H1 (cell line): ENCODE data around the gene FAM81B. TPM values are rescaled to one million over a fixed set of nuclear protein-coding genes. Genes with fewer than 3 reads are reported as not detected.

ENCODE experiments used
- CTCF ChIA-PET: fragments of 300-600 bp; sonication (Branson Sonifier 250); formaldehyde crosslinking; loops from one replicate; lab custom pipeline; 2021; ENCODE audit not compliant: partially characterized antibody; lab: Charles Lee
- POLR2A ChIA-PET: fragments of 300-600 bp; sonication (Branson Sonifier 250); formaldehyde crosslinking; loops from one replicate; lab custom pipeline; 2021; ENCODE audit warnings: inconsistent platforms; ENCODE audit not compliant: partially characterized antibody; lab: Charles Lee
- DNase-seq, 2 experiments: peaks; one replicate each; pipeline versions ENCODE4 v3.0.0 to v3.0.0-alpha.2; 2010 to 2022; ENCODE audit warnings: low spot score in 2 of 2, low read depth in 1 of 2, mixed read lengths in 1 of 2
- FAIRE-seq: peaks from 2 replicates; lab custom pipeline; 2011; peaks lifted over from hg19 to GRCh38; lab: Jason Lieb, UNC
- H2AFZ ChIP-seq: 2 replicates; pipeline ENCODE4 v1.8.1; 2012; ENCODE audit warnings: low read length, inconsistent platforms
- H2AK5ac ChIP-seq: 2 replicates; pipeline ENCODE4 v1.6.1; 2013; ENCODE audit warnings: low read depth, low read length
- H2BK120ac ChIP-seq: replicated peaks from 2 replicates; pipeline ENCODE3; 2013; ENCODE audit warnings: low read depth, low read length, inconsistent platforms
- H2BK12ac ChIP-seq: 2 replicates; pipeline ENCODE4 v1.6.1; 2013; ENCODE audit warnings: low read depth, low read length
- H2BK15ac ChIP-seq: 2 replicates; pipeline ENCODE4 v1.6.1; 2013; ENCODE audit warnings: low read length
- H2BK20ac ChIP-seq: 2 replicates; pipeline ENCODE4 v1.6.1; 2013; ENCODE audit warnings: low read length
- H2BK5ac ChIP-seq: 2 replicates; pipeline ENCODE4 v1.6.1; 2013; ENCODE audit warnings: low read depth, low read length
- H3K14ac ChIP-seq: 2 replicates; pipeline ENCODE4 v1.6.1; 2013; ENCODE audit warnings: inconsistent platforms; ENCODE audit not compliant: insufficient read length
- H3K18ac ChIP-seq: 2 replicates; pipeline ENCODE4 v1.6.1; 2013; ENCODE audit warnings: low read length; ENCODE audit errors: extremely low read depth
- H3K23ac ChIP-seq: 2 replicates; pipeline ENCODE4 v1.6.1; 2013; ENCODE audit warnings: inconsistent platforms; ENCODE audit not compliant: insufficient read length
- H3K23me2 ChIP-seq: 2 replicates; pipeline ENCODE4 v1.6.1; 2013; ENCODE audit warnings: low read depth, low read length
- H3K27ac ChIP-seq: 2 replicates; pipeline ENCODE4 v1.6.1; 2011; ENCODE audit warnings: low read depth, low read length, inconsistent platforms
- H3K27me3 ChIP-seq, 4 experiments: replicated peaks in 1 of 4; 1 replicate in 1 of 4; 2 replicates in 3 of 4; pipeline versions ENCODE4 v1.6.1 to v1.8.1; 2011 to 2013; ENCODE audit warnings: low read length in 3 of 4, mild to moderate bottlenecking in 3 of 4, inconsistent platforms in 2 of 4, mixed read lengths in 2 of 4, moderate library complexity in 1 of 4; ENCODE audit not compliant: control insufficient read depth in 3 of 4, insufficient read depth in 3 of 4; ENCODE audit errors: extremely low read depth in 1 of 4
- H3K36me3 ChIP-seq, 4 experiments: 2 replicates each; pipeline versions ENCODE4 v1.6.1 to v1.8.1; 2011 to 2013; ENCODE audit warnings: mild to moderate bottlenecking in 4 of 4, low read length in 3 of 4, moderate library complexity in 2 of 4, control low read depth in 1 of 4, inconsistent platforms in 1 of 4; ENCODE audit not compliant: insufficient read depth in 4 of 4, control insufficient read depth in 2 of 4
- H3K4ac ChIP-seq: replicated peaks from 2 replicates; pipeline ENCODE3; 2013; ENCODE audit warnings: low read length, low read depth, mixed read lengths, inconsistent platforms; ENCODE audit not compliant: insufficient read length
- H3K4me1 ChIP-seq, 4 experiments: replicated peaks in 1 of 4; 1 replicate in 1 of 4; 2 replicates in 3 of 4; pipeline versions ENCODE4 v1.6.1 to v1.8.1; 2011 to 2013; ENCODE audit warnings: low read length in 3 of 4, inconsistent platforms in 2 of 4, mixed read lengths in 1 of 4; ENCODE audit not compliant: insufficient read depth in 4 of 4, control insufficient read depth in 3 of 4
- H3K4me2 ChIP-seq, 2 experiments: 2 replicates each; pipeline versions ENCODE4 v1.6.1 to v1.8.1; 2011 to 2013; ENCODE audit warnings: low read depth in 2 of 2, low read length in 2 of 2, control low read depth in 1 of 2, inconsistent platforms in 1 of 2, mild to moderate bottlenecking in 1 of 2; ENCODE audit not compliant: insufficient read depth in 1 of 2
- H3K4me3 ChIP-seq, 4 experiments: fragments of 200-600, 300-600 bp in 1 of 4; sonication (generic), shearing (Covaris generic), sonication (Bioruptor Twin) in 1 of 4; 2 replicates each; pipeline versions ENCODE4 v1.5.1 to v1.8.1; 2011 to 2016; ENCODE audit warnings: low read length in 4 of 4, low read depth in 3 of 4, control low read depth in 2 of 4, inconsistent platforms in 2 of 4, mild to moderate bottlenecking in 2 of 4, mixed read lengths in 1 of 4, moderate library complexity in 1 of 4; ENCODE audit not compliant: insufficient read depth in 2 of 4; ENCODE audit errors: extremely low read depth in 1 of 4
- H3K56ac ChIP-seq: replicated peaks from 2 replicates; pipeline ENCODE3; 2013; ENCODE audit warnings: low read depth, mild to moderate bottlenecking, mixed read lengths, low read length, inconsistent platforms; ENCODE audit not compliant: insufficient read length
- H3K79me1 ChIP-seq: 2 replicates; pipeline ENCODE4 v1.6.1; 2013; ENCODE audit warnings: low read depth, low read length, control low read depth
- H3K79me2 ChIP-seq, 2 experiments: 2 replicates each; pipeline versions ENCODE4 v1.6.1 to v1.8.1; 2012 to 2013; ENCODE audit warnings: low read length in 2 of 2, mild to moderate bottlenecking in 2 of 2, inconsistent platforms in 1 of 2; ENCODE audit not compliant: insufficient read depth in 2 of 2, control insufficient read depth in 1 of 2
- H3K9ac ChIP-seq, 4 experiments: replicated peaks in 1 of 4; 1 replicate in 1 of 4; 2 replicates in 3 of 4; pipeline versions ENCODE4 v1.6.1 to v1.8.1; 2011 to 2013; ENCODE audit warnings: low read depth in 3 of 4, low read length in 3 of 4, control low read depth in 2 of 4, mild to moderate bottlenecking in 2 of 4, moderate library complexity in 2 of 4, inconsistent platforms in 1 of 4; ENCODE audit errors: extremely low read depth in 1 of 4
- H3K9me3 ChIP-seq, 2 experiments: 2 replicates each; pipeline versions ENCODE4 v1.6.1 to v1.8.1; 2012 to 2013; ENCODE audit warnings: mild to moderate bottlenecking in 2 of 2, moderate library complexity in 2 of 2, control low read depth in 1 of 2, inconsistent platforms in 1 of 2, low read depth in 1 of 2, low read length in 1 of 2, mixed read lengths in 1 of 2; ENCODE audit not compliant: insufficient read depth in 2 of 2
- H4K20me1 ChIP-seq, 2 experiments: replicated peaks in 1 of 2; 2 replicates each; pipeline versions ENCODE3 to v1.8.1; 2011 to 2013; ENCODE audit warnings: inconsistent platforms in 2 of 2, low read length in 2 of 2, mild to moderate bottlenecking in 1 of 2; ENCODE audit not compliant: insufficient read depth in 2 of 2, control insufficient read depth in 1 of 2
- H4K5ac ChIP-seq: 2 replicates; pipeline ENCODE4 v1.6.1; 2013; ENCODE audit warnings: low read length, low read depth, mixed read lengths, inconsistent platforms; ENCODE audit not compliant: insufficient read length
- H4K8ac ChIP-seq: 2 replicates; pipeline ENCODE4 v1.8.0; 2013; ENCODE audit warnings: mild to moderate bottlenecking, moderate library complexity, low read length, inconsistent platforms; ENCODE audit not compliant: insufficient read depth; ENCODE audit errors: extremely low read depth
- H4K91ac ChIP-seq: replicated peaks from 2 replicates; pipeline ENCODE3; 2013; ENCODE audit warnings: low read length, mixed read lengths, inconsistent platforms; ENCODE audit not compliant: insufficient read length
- KDM4A ChIP-seq: IDR thresholded peaks from one replicate; pipeline ENCODE4 v1.7.1; 2012; ENCODE audit warnings: low read depth, mild to moderate bottlenecking, moderate library complexity, low read length, inconsistent platforms; ENCODE audit not compliant: severe bottlenecking
- WGBS, 2 experiments: shearing (Covaris generic) in 1 of 2; methylation state at CpG; one replicate each; pipeline versions ENCODE4 v1.1.6 to v1.1.7; 2013 to 2015; ENCODE audit warnings: low lambda C conversion rate in 2 of 2, mixed read lengths in 2 of 2, inconsistent platforms in 1 of 2, low coverage in 1 of 2, missing lambda C conversion rate in 1 of 2; ENCODE audit not compliant: insufficient replicate concordance in 2 of 2, insufficient coverage in 1 of 2, insufficient read length in 1 of 2; ENCODE audit errors: extremely low coverage in 1 of 2, missing lambda C conversion rate in 1 of 2; 5-methylcytosine and 5-hydroxymethylcytosine counted together
- polyA plus RNA-seq, 7 experiments: library from polyadenylated mRNA; depleted of rRNA in 3 of 7; stranded (reverse) in 5 of 7; unstranded in 2 of 7; fragments of >200 nt in 5 of 7; fragments of 200-250 nt in 2 of 7; gene quantifications; 1 replicate in 5 of 7; 2 replicates in 1 of 7; 4 replicates in 1 of 7; pipeline versions ENCODE4 v1.2.1 to v1.2.3, GENCODE V29; 2011 to 2013; ENCODE audit warnings: missing spikeins in 2 of 7, mixed read lengths in 2 of 7
- total RNA-seq: library from RNA; stranded (reverse); fragmentation: NEBNext Ultra II Directional; extraction: Animal tissue kit (Norgen Biotek cat#: 25700); gene quantifications from 2 replicates; pipeline ENCODE4 v1.2.1, GENCODE V29; 2021

FAM81B gene
- total and polyA plus RNA-seq, 2 of the 8 experiments (the other 6 are each of a cell fraction or from before 2014, with no cell fraction given), result not detected

GRCh38 chr5:95382801-95383200, 8.4 kb upstream of the FAM81B start:
- H3K9ac ChIP-seq, result no peak overlapping the region
- no peaks in the 10 kb centered on the region for H3K27me3 ChIP-seq
- no peak overlapping the region for H3K23ac ChIP-seq
- H4K5ac ChIP-seq, result no peak overlapping the region
- H3K4me2 ChIP-seq, result no peak overlapping the region
- no peak overlapping the region for H3K4me3 ChIP-seq
- no peaks in the 10 kb centered on the region for H3K36me3 ChIP-seq
- no peak overlapping the region for H3K27ac ChIP-seq
- H2BK120ac ChIP-seq, result no peak overlapping the region
- H4K8ac ChIP-seq, result no peak overlapping the region
- H3K18ac ChIP-seq, result no peak overlapping the region
- H2AK5ac ChIP-seq, result no peak overlapping the region
- no peaks in the 10 kb centered on the region for H3K23me2 ChIP-seq
- TF ChIP-seq KDM4A, result no peak
- 90% methylated on average over 4 of the region's 4 CpGs; no CpG with 5 or more reads in 1 of the 2 experiments for WGBS, 2 experiments
- H2BK5ac ChIP-seq, result no peak overlapping the region
- no peak overlapping the region for H3K4ac ChIP-seq
- no peak overlapping the region for H2BK20ac ChIP-seq
- FAIRE-seq (no peak), DNase-seq (no peak)
- H3K79me1 ChIP-seq, result no peaks in the 10 kb centered on the region
- H3K4me1 ChIP-seq, result no peaks in the 10 kb centered on the region
- H4K20me1 ChIP-seq, result no peaks in the 10 kb centered on the region
- H2BK12ac ChIP-seq, result no peak overlapping the region
- no peak overlapping the region for H3K56ac ChIP-seq
- H4K91ac ChIP-seq, result no peak overlapping the region
- no peak overlapping the region for H2AFZ ChIP-seq
- no peak overlapping the region for H3K14ac ChIP-seq
- no peaks in the 10 kb centered on the region for H3K79me2 ChIP-seq
- peaks cover 2 to 9% of the 10 kb centered on the region in 2 experiments; a peak in 2 of 4 replicates for H3K9me3 ChIP-seq
- POLR2A ChIA-PET, result no interaction called here
- CTCF ChIA-PET, result no interaction called here
- H2BK15ac ChIP-seq, result no peak overlapping the region
